NCI-H1694 (cell line): ENCODE data around the gene ATG5.
"Not testable (repeated sequence)": the region's sequence is repeated elsewhere in the genome, so short reads cannot be mapped to it uniquely, and the experiment has no call there.

Experiments
- DNase-seq: peaks from one replicate; lab custom pipeline; 2025; lab: John Stamatoyannopoulos, UW

The ATG5 gene

DNA sequence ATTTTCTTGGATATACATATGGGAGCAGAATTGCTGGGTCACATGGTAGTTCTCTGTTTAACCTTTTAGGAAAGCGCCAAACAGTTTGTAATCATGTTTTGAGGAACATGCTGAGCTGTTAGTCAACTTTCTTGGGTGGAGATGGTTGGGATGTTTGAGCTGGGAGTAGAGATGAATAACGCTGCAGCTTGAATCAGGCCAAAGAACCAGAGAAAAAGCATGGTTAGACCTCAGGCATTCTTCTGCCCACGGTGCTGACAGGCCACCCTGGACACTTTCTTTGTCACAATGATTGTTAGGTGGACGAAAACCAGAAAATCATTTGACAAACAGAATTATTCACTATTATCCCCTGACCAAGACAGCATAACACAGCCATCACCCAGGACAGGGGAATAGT lies 172.6 kb downstream of the ATG5 start:
- DNase-seq, result no peak

- not testable (repeated sequence) for DNase-seq
Measured at GRCh38 chr6:106152476-106152875, 173.1 kb downstream of the ATG5 start.

DNA sequence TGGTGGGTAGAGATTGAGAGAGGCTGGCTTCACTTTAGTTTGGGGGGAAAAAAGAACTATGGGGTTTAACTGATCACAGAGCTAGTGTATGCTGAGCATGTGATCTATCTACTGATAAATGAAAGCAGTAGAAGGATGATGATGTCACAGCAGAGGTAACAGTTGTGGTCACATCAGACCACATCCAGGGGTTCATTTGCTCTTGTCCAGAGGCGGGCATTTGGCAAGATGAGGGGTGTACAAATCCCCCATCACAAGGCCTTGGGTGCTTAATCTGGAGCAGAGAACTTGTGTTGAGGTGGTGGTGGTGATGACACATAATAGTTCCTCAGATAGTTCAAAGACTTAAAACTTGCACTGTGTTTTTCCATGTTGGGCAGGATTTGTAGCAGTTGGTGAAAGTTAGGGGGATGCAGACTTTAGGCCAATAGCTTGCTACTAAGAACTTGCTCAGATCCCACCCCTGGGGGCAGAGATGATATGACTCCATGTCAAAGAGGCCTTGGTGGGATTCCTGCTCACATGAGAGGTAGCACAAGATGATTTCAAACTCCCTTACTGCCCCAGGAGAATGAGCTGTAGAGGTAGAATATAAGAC lies 176.0 kb downstream of the ATG5 start:
- no peak for DNase-seq

DNA sequence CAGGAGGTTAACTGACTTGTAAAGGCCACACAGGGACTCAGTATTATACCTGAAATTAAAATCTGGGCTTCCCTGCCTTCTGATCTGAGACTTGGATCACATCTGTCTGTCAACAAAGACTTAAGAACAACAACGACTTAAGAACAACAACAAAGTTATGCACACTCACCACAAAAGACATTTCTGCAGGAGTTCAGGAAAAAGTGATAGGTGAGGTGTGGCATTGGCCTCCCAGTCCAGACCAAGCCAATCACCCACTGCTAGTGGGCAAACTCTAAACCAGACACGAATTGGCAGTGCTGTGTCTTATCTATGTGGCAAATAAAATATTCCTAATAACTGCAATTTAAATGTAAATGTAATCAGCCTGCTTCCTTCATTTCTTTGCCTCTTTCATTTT lies 178.1 kb downstream of the ATG5 start:
- DNase-seq, result no peak

- DNase-seq, result no peak
Measured at GRCh38 chr6:106146852-106147351, 178.7 kb downstream of the ATG5 start.

GRCh38 chr6:106145741-106146227 lies 179.8 kb downstream of the ATG5 start:
- DNase-seq, result no peak

- DNase-seq, result no peak
Measured at GRCh38 chr6:106145144-106145543, 180.4 kb downstream of the ATG5 start.

GRCh38 chr6:106143665-106144064 lies 181.9 kb downstream of the ATG5 start:
- no peak for DNase-seq

- no peak for DNase-seq
Measured at GRCh38 chr6:106142876-106143431, 182.6 kb downstream of the ATG5 start.

DNA sequence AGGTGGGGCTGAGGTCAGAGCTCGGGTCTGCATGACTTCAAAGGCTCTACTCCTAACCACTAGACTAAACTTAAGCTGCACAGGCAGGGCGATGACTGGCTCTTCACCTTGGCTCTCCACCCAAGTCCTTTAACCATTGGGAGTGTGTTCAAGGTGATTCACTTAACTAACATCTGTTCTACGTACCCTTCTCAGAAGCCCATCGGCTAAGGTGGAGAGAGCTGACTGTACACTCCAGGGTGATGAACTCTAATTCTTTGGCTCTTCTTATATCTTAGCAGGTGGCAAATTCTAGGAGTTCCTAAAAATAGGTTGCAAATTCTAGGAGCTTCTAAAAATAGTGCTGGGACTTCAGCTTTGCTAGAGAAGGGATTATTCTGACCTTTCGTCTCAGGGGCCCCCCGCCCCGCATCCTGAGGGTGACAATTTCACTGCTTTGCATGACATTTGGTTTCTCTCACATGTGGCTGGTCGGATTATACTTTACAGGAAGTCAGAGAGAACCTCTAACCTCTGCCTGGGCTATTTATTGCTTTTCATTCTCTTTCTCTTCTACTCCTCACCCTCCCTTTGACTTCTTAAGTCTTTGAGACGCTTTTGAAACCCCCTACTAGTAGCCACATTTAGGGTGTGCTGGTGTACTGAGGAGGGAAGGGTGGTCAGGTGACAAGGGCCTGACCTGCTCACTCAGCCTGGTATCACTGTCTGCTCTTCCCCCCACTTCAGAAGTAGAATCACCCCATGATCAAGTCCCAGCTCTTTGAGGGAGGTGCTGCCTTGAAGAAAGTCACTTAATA lies 183.9 kb downstream of the ATG5 start:
- no peak for DNase-seq

DNA sequence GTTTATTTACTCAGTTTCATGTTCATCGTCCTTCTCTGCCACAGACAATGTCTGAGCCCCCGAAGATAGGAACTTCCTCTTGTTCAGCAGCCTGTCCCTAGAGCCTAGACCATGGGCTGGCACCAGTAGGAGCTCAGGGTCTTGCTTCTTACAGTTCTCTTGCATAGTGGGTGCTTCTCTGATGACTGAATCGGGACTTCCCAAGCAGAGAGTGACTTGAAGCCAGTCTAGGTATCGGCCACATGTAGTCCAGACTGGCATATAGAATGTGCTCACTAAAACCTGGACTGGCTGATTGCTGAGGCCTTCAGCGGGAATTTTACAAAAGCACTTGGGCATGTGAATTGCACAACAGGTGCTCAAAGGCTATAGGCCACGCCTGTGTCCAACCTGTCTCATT lies 187.4 kb downstream of the ATG5 start:
- DNase-seq, result no peak

- no peak for DNase-seq
Measured at GRCh38 chr6:106136845-106137244, 188.7 kb downstream of the ATG5 start.

- DNase-seq, result no peak
Measured at GRCh38 chr6:106135911-106136571, 189.5 kb downstream of the ATG5 start.

GRCh38 chr6:106134906-106135634 lies 190.5 kb downstream of the ATG5 start:
- DNase-seq, result no peak
